H1 (cell line): ENCODE data around the gene GRIA3. TPM values are rescaled to one million over a fixed set of nuclear protein-coding genes. Genes with fewer than 3 reads are reported as not detected.

Experiments
- GTF2F1 ChIP-seq: IDR thresholded peaks from 2 replicates; pipeline ENCODE4 v1.6.1; 2012; ENCODE audit warnings: low read depth, low read length, improper control_type of control experiment, borderline replicate concordance
- RAD21 ChIP-seq, 2 experiments: IDR thresholded peaks in 1 of 2; conservative IDR thresholded peaks in 1 of 2; 2 replicates each; pipeline ENCODE4 v1.6.1; 2011; ENCODE audit warnings: low read depth in 2 of 2, low read length in 2 of 2, improper control_type of control experiment in 1 of 2, inconsistent platforms in 1 of 2, mild to moderate bottlenecking in 1 of 2, moderate library complexity in 1 of 2
- polyA plus RNA-seq, 7 experiments: library from polyadenylated mRNA; depleted of rRNA in 3 of 7; stranded (reverse) in 5 of 7; unstranded in 2 of 7; fragments of >200 nt in 5 of 7; fragments of 200-250 nt in 2 of 7; gene quantifications; 1 replicate in 5 of 7; 2 replicates in 1 of 7; 4 replicates in 1 of 7; pipeline versions ENCODE4 v1.2.1 to v1.2.3, GENCODE V29; 2011 to 2013; ENCODE audit warnings: missing spikeins in 2 of 7, mixed read lengths in 2 of 7
- total RNA-seq: library from RNA; stranded (reverse); fragmentation: NEBNext Ultra II Directional; extraction: Animal tissue kit (Norgen Biotek cat#: 25700); gene quantifications from 2 replicates; pipeline ENCODE4 v1.2.1, GENCODE V29; 2021

The GRIA3 gene
- total and polyA plus RNA-seq, 2 of the 8 experiments (the other 6 are each of a cell fraction or from before 2014, with no cell fraction given) = 2.6 to 3.0 TPM

- no peak for TF ChIP-seq RAD21 (IDR thresholded peaks at IDR 0.05 in 1 of 2, conservative IDR thresholded peaks at IDR 0.05 in 1 of 2; ENCODE audit: low read depth in 2 of 2, low read length in 2 of 2)
- no peak for TF ChIP-seq GTF2F1
Measured at GRCh38 chrX:123217728-123218127, 33.6 kb downstream of the GRIA3 start (continued).
